Measurements from ENCODE around the gene REEP1. TPM values are rescaled to one million over a fixed set of nuclear protein-coding genes. Genes with fewer than 3 reads are reported as not detected.

Gene REEP1
- total RNA-seq, 4 donors from 2014 or later, result 0.17 to 1.1 (median 0.46) TPM

DNA sequence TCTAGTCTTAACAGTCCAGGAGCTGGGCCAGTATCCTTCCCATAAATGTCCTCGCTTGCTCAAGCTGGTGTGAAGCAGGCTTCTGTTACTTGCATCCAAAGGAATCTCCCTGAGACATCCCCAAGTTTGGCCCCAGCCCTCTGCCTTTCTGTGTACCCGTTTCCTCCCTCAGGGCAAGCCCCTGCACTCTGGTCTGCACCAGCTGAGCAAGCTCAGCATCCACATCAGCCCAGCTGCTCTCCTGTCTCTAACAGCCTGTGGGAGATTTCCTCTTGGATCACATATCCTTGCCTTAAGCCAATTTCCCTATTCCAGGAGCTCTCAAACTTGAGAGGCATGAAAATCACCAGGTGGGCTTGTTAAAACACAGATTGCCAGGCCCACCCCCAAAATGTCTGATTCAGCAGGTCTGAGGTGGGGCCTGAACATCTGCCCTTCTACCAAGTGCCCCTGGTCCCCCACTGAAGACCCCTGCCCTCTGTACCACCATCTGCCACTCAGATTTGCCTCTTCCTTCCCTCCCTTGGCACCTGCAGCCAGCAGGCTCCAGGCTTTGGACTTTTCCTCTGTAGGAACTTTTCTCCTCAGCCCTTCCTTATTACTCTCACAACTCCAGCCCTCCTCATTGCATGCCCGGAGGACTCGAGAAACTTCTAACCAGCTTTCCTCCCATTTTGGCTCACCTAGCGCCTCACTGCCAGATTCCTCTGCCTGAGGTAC, 32.1 kb downstream of the REEP1 start:
- TF ChIP-seq, protein P1, sequence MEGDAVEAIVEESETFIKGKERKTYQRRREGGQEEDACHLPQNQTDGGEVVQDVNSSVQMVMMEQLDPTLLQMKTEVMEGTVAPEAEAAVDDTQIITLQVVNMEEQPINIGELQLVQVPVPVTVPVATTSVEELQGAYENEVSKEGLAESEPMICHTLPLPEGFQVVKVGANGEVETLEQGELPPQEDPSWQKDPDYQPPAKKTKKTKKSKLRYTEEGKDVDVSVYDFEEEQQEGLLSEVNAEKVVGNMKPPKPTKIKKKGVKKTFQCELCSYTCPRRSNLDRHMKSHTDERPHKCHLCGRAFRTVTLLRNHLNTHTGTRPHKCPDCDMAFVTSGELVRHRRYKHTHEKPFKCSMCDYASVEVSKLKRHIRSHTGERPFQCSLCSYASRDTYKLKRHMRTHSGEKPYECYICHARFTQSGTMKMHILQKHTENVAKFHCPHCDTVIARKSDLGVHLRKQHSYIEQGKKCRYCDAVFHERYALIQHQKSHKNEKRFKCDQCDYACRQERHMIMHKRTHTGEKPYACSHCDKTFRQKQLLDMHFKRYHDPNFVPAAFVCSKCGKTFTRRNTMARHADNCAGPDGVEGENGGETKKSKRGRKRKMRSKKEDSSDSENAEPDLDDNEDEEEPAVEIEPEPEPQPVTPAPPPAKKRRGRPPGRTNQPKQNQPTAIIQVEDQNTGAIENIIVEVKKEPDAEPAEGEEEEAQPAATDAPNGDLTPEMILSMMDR (IDR thresholded peaks at IDR 0.05; ENCODE audit: low read depth), result no peak

DNA sequence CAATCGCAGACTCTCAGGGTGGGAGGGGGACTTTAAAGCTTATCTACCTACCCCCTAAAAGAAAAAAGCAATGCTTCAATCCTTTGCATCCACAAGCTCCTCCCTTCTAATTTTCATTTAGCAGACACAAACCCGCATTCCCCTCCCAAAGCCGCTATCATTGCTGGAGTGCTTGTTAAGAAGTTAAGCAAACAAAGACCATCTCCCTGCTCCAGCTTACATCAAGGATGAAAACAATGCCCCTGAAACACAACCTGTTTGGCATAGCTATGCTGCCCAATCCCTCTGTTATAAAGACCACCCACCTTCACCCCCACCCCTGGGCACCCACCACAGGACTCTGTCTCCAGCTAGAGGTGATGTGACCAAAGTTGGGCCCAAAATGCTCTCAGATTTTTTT, 33.0 kb downstream of the REEP1 start:
- TF ChIP-seq, protein P1 (IDR thresholded peaks at IDR 0.05; ENCODE audit: low read depth), result no peak

DNA sequence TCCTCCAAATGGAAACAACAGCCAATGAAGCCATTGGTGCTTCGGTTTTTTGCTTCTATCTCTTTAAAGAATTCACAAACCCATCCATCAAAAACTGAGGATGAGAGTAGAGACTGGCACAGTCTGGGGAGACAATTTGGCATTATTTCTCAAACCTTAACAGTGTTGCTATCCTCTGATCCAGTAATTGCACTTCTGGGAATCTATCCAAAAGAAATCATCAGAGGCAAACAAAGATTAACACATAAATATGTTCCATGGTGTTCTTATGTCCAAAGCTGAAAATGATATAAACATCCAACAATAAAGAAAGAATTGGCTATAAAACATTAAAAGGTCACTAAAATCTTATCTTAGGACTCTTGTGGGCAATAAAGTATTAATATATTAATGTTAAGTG, 35.1 kb downstream of the REEP1 start:
- TF ChIP-seq, protein P1 (IDR thresholded peaks at IDR 0.05; ENCODE audit: low read depth), result no peak

DNA sequence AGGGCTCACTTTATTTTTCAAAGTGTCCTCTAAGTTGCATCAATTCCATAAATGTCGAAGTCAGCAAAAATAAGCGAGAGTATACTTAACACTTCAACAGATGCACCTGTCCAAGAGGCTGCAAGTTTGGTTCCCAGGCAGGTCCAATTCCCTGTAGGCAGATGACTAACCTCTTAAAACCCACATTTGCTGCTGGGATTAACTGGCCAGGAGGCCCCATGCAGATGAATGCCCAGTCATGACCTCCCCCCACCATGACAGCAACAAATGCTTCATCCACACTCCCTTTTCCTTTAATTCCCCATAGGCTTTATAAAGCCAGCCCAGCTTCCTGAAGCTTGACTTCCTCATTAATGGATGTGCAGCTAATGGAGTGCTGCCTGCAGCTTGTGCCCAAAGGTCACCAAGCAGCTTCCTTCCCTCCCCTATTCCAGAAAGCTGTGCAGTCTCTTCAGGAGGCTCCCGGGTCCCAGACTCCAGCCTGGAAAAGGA, 35.7 kb downstream of the REEP1 start:
- TF ChIP-seq, protein P1 (IDR thresholded peaks at IDR 0.05; ENCODE audit: low read depth), result no peak

DNA sequence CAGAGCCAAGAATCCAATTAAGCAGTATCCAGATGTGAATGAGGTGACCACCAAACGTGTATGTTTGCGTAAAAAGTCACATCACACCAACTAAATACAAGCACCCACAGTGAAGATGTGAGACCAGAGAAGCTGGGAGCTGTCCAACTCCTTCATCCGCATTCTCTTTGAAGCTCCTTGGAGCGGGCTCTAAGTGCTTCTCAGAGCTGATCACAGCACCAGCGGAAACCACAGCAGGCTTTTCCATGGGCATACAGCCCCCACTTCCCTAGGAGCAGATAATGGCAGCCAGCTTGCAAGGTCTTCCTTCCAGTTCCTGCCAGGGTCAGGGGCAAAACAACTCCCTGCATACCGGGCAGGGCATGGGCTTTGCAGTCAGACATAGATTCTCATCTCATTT, 36.4 kb downstream of the REEP1 start:
- TF ChIP-seq, protein P1 (IDR thresholded peaks at IDR 0.05; ENCODE audit: low read depth), result no peak

DNA sequence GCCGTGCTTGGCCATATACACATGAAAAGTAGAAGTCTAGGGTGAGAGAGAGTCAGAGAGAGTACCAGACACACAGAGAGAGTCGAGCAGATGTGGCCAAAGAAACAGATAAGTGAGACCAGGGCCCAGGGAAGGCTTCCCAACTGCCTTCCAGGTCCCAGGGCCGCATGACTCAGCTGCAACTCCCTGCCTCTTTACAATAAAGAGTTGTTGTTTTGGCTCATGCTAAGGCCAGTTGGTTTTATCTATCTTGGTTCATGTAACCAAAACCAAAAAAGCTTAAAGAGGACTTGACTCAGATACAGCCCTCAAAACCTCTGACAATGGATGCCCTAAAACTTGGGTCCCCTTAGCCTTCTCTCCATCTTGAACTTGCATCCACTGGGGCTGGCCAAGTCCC, 36.9 kb downstream of the REEP1 start:
- TF ChIP-seq, protein P1 (IDR thresholded peaks at IDR 0.05; ENCODE audit: low read depth), result no peak

DNA sequence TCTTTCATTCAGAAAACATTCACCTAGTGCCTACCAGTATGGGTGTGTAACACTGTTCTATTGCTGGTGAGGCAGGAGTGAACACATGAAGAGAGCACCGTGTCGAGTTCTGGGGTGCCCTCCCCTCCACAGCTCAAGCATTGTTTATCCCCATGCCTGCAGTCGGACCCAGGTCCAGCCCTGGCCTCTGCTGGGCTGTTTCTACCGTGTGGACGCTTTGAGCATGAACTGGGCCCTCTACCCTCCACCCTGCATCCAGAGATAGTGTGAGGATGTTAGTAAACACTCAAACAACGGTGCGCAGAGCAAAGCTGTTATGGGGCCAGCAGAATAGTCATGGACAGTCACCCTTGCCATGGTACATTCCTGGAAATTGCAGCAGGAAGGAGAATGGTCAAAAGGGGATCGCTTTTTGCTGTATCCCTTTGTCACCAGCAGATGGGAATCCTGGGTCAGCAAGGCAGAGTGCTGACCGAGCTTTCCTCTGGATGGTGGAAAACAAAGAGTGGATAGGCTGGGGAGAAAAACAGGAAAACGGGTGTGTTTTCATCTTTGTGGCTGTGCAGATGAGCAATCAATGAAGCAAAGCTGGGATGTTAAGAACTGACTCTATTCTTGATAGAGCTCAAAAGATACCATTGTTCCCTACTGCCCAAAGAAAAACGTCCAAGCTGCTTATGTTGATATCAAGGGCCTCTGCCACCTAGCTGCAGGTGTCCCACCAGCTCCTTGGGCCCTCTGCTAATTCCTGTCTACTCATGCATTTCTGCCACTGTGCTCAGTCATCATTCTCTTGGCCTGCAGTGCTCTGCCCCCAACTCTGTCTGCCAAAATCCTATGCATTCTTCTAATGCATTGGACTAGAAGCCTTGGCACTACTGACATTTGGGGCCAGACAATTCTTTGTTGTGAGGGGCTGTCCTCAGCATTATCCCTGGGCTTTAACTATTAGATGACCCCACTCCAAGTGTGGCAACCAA, 38.7 kb downstream of the REEP1 start:
- TF ChIP-seq, protein P1 (IDR thresholded peaks at IDR 0.05; ENCODE audit: low read depth), result no peak
